GM23248 (cell line): ENCODE measurements around the gene CFDP1. TPM values are rescaled to one million over a fixed set of nuclear protein-coding genes. Genes with fewer than 3 reads are reported as not detected.
"Not testable (repeated sequence)": the region's sequence is repeated elsewhere in the genome, so short reads cannot be mapped to it uniquely, and the experiment has no call there.

Experiments used
- DNase-seq: peaks from one replicate; pipeline ENCODE4 v3.0.0-alpha.2; 2015
- H2AFZ ChIP-seq: fragments of 200-600 bp; sonication (generic); 2 replicates; pipeline ENCODE4 v1.6.1; 2016; ENCODE audit warnings: antibody characterized with exemption
- H3F3A ChIP-seq: fragments of 200-600 bp; sonication (generic); 2 replicates; pipeline ENCODE4 v1.6.1; 2016; ENCODE audit warnings: mild to moderate bottlenecking, antibody characterized with exemption, mixed run types; ENCODE audit not compliant: insufficient read depth
- H3K27ac ChIP-seq: fragments of 200-600 bp; sonication (generic); 2 replicates; pipeline ENCODE4 v1.5.1; 2016; ENCODE audit warnings: mild to moderate bottlenecking
- H3K27me3 ChIP-seq: fragments of 200-600 bp; sonication (generic); replicated peaks from 2 replicates; pipeline ENCODE4 v1.6.1; 2016; ENCODE audit warnings: mild to moderate bottlenecking; ENCODE audit not compliant: insufficient read depth
- H3K36me3 ChIP-seq: fragments of 200-600 bp; sonication (generic); 2 replicates; pipeline ENCODE4 v1.6.1; 2016; ENCODE audit warnings: low read depth, mild to moderate bottlenecking
- H3K4me1 ChIP-seq: fragments of 200-600 bp; sonication (generic); 2 replicates; pipeline ENCODE4 v1.6.1; 2016; ENCODE audit warnings: mild to moderate bottlenecking; ENCODE audit not compliant: insufficient read depth
- H3K4me2 ChIP-seq: fragments of 200-600 bp; sonication (generic); one replicate; pipeline ENCODE4 v1.6.1; 2016; ENCODE audit warnings: mild to moderate bottlenecking; ENCODE audit not compliant: unreplicated experiment
- H3K4me3 ChIP-seq: fragments of 200-600 bp; sonication (generic); 2 replicates; pipeline ENCODE4 v1.5.1; 2016; ENCODE audit warnings: mild to moderate bottlenecking
- H3K79me2 ChIP-seq: fragments of 200-600 bp; sonication (generic); 2 replicates; pipeline ENCODE4 v1.6.1; 2016; ENCODE audit warnings: mild to moderate bottlenecking; ENCODE audit not compliant: insufficient read depth
- H3K9ac ChIP-seq: fragments of 200-600 bp; sonication (generic); 2 replicates; pipeline ENCODE4 v1.6.1; 2016; ENCODE audit warnings: mild to moderate bottlenecking
- H3K9me2 ChIP-seq: fragments of 200-600 bp; sonication (generic); 2 replicates; pipeline ENCODE4 v1.6.1; 2016; ENCODE audit warnings: mixed run types, mild to moderate bottlenecking, moderate library complexity; ENCODE audit not compliant: insufficient read depth
- H3K9me3 ChIP-seq: fragments of 200-600 bp; sonication (generic); one replicate; pipeline ENCODE4 v1.6.1; 2017; ENCODE audit warnings: low read depth
- H4K20me1 ChIP-seq: fragments of 200-600 bp; sonication (generic); 2 replicates; pipeline ENCODE4 v1.6.0; 2016; ENCODE audit not compliant: insufficient read depth
- EZH2 ChIP-seq: fragments of 200-600 bp; sonication (generic); IDR thresholded peaks from 2 replicates; pipeline ENCODE4 v1.6.1; 2018; ENCODE audit warnings: antibody characterized with exemption, mild to moderate bottlenecking; ENCODE audit not compliant: insufficient read depth, poor library complexity, severe bottlenecking
- EZH2phosphoT487 ChIP-seq: fragments of 200-600 bp; sonication (generic); IDR thresholded peaks from 2 replicates; pipeline ENCODE4 v1.6.1; 2018; ENCODE audit warnings: antibody characterized with exemption, moderate library complexity, mild to moderate bottlenecking, low read depth; ENCODE audit not compliant: insufficient read depth
- WGBS, 2 experiments: methylation state at CpG; one replicate each; pipeline ENCODE4 v1.1.6; 2015 to 2017; ENCODE audit warnings: low lambda C conversion rate in 2 of 2, low coverage in 1 of 2; ENCODE audit errors: missing lambda C conversion rate in 2 of 2; 5-methylcytosine and 5-hydroxymethylcytosine counted together
- in situ Hi-C: fragments of 300-500 bp; cut with MboI; formaldehyde crosslinking; loops from 2 replicates; pipeline ENCODE4 v1.15.0; 2020
- polyA plus RNA-seq: library from polyadenylated mRNA; unstranded; fragments of >200 nt; fragmentation: Nextera tagmentation; extraction: Ambion mirVana; gene quantifications from 2 replicates; pipeline ENCODE4 v1.2.1, GENCODE V29; 2016
- total RNA-seq: library from RNA; depleted of rRNA; stranded (reverse); fragments of >200 nt; shearing (Covaris generic); gene quantifications from 2 replicates; pipeline ENCODE4 v1.2.3, GENCODE V29; 2014

Gene CFDP1
- total and polyA plus RNA-seq, 2 experiments from 2014 or later, result 36.9 to 46.7 TPM

GRCh38 chr16:75457485-75458021 lies 24.2 kb upstream of the CFDP1 start:
- no peaks in the 10 kb centered on the region for H3K4me1 ChIP-seq
- H4K20me1 ChIP-seq, result no peaks in the 10 kb centered on the region; the same call in 1 of the 2 replicates
- H3K4me2 ChIP-seq, result no peak overlapping the region
- H3K4me3 ChIP-seq, result no peak overlapping the region
- peaks cover 98% of the 10 kb centered on the region for H3K79me2 ChIP-seq
- in situ Hi-C loops, result no loop called here
- WGBS, 2 experiments, result 98 to 100% methylated on average over 5 of the region's 5 CpGs
- H3K9me2 ChIP-seq, result no peaks in the 10 kb centered on the region
- H3K9me3 ChIP-seq, result no peaks in the 10 kb centered on the region
- H2AFZ ChIP-seq, result no peak overlapping the region
- no peak overlapping the region for H3K27ac ChIP-seq
- no peak overlapping the region for H3K9ac ChIP-seq
- no peaks in the 10 kb centered on the region for H3K27me3 ChIP-seq
- H3F3A ChIP-seq, result no peaks in the 10 kb centered on the region
- H3K36me3 ChIP-seq, result no peaks in the 10 kb centered on the region
- DNase-seq, result no peak
- TF ChIP-seq EZH2, result no peak
- no peak for TF ChIP-seq EZH2phosphoT487

- no peak for TF ChIP-seq EZH2phosphoT487
- TF ChIP-seq EZH2, result no peak
- Histone ChIP-seq H3K9me2 (no peaks in the 10 kb centered on the region), H3K4me1 (no peaks in the 10 kb centered on the region), H3K79me2 (peaks cover 98% of the 10 kb centered on the region), H3K9me3 (no peaks in the 10 kb centered on the region), H3F3A (no peaks in the 10 kb centered on the region), H3K4me2 (no peak overlapping the region), H3K4me3 (no peak overlapping the region), H3K27me3 (no peaks in the 10 kb centered on the region), H3K9ac (no peak overlapping the region), H3K27ac (no peak overlapping the region), H3K36me3 (no peaks in the 10 kb centered on the region), H2AFZ (no peak overlapping the region), H4K20me1 (no peaks in the 10 kb centered on the region; the same call in 1 of the 2 replicates)
- 91 to 100% methylated on average over 1 of the region's 1 CpG for WGBS, 2 experiments
- in situ Hi-C loops, result no loop called here
- no peak for DNase-seq
Measured at GRCh38 chr16:75456971-75457370, 23.7 kb upstream of the CFDP1 start.

GRCh38 chr16:75456486-75456885 lies 23.2 kb upstream of the CFDP1 start:
- peaks cover 98% of the 10 kb centered on the region for H3K79me2 ChIP-seq
- H3K9me2 ChIP-seq, H3K36me3 ChIP-seq, H3K4me1 ChIP-seq, H3K4me2 ChIP-seq, H3K9ac ChIP-seq, DNase-seq, H3K27ac ChIP-seq, in situ Hi-C loops, H3K4me3 ChIP-seq, H4K20me1 ChIP-seq, H3K9me3 ChIP-seq, H2AFZ ChIP-seq, H3F3A ChIP-seq, H3K27me3 ChIP-seq: not testable (repeated sequence)
- WGBS, 2 experiments, result 98 to 100% methylated on average over 3 to 4 of the region's 4 CpGs

- H3K9me2 ChIP-seq, result no peaks in the 10 kb centered on the region
- TF ChIP-seq EZH2, result no peak
- no peak for TF ChIP-seq EZH2phosphoT487
- H2AFZ ChIP-seq, result no peak overlapping the region
- H3K79me2 ChIP-seq, result peaks cover 98% of the 10 kb centered on the region
- no peak overlapping the region for H3K9ac ChIP-seq
- no peaks in the 10 kb centered on the region for H3F3A ChIP-seq
- no peaks in the 10 kb centered on the region for H4K20me1 ChIP-seq
- H3K27me3 ChIP-seq, result no peaks in the 10 kb centered on the region
- 78 to 84% methylated on average over 5 of the region's 5 CpGs for WGBS, 2 experiments
- in situ Hi-C loops, result no loop called here
- DNase-seq, result no peak
- no peak overlapping the region for H3K27ac ChIP-seq
- no peaks in the 10 kb centered on the region for H3K9me3 ChIP-seq
- H3K36me3 ChIP-seq, result peaks cover 7% of the 10 kb centered on the region; the same call in 1 of the 2 replicates
- no peak overlapping the region for H3K4me3 ChIP-seq
- H3K4me1 ChIP-seq, result no peaks in the 10 kb centered on the region
- no peak overlapping the region for H3K4me2 ChIP-seq
Measured at GRCh38 chr16:75455677-75456076, 22.4 kb upstream of the CFDP1 start.
